ENCODE measurements around the gene FUT6.

FUT6 gene

GRCh38 chr19:5881543-5882299 is 42.2 kb upstream of the FUT6 start:
- Histone ChIP-seq H3K27ac (ENCODE audit: low read depth, low read length) (no peak overlapping the region), H3K36me3 (ENCODE audit: control insufficient read depth in 1 of 2, insufficient read depth in 2 of 2, low read length in 2 of 2) (no peaks in the 10 kb centered on the region), H2BK120ac (ENCODE audit: insufficient read depth, low read length, poor library complexity) (no peak overlapping the region), H4K12ac (ENCODE audit: low read depth, low read length) (no peak overlapping the region), H3K9ac (ENCODE audit: low read length) (no peak overlapping the region), H3K79me1 (ENCODE audit: low read length) (no peaks in the 10 kb centered on the region), H2BK5ac (ENCODE audit: low read depth, low read length, poor library complexity) (no peak overlapping the region), H3K4me3 (ENCODE audit: low read depth, low read length) (no peak overlapping the region), H4K91ac (ENCODE audit: low read depth, low read length) (no peak overlapping the region), H3K4me2 (ENCODE audit: low read length) (no peak overlapping the region), H3K79me2 (ENCODE audit: control insufficient read depth, insufficient read depth, low read length, poor library complexity) (no peaks in the 10 kb centered on the region), H3K4me1 (ENCODE audit: control insufficient read depth in 1 of 2, insufficient read depth in 2 of 2, low read length in 2 of 2) (peaks cover 0 to 5% of the 10 kb centered on the region in 2 experiments), H2BK12ac (ENCODE audit: low read length) (no peak overlapping the region), H3K9me3 (ENCODE audit: insufficient read depth, low read depth, low read length) (no peaks in the 10 kb centered on the region), H3K23ac (ENCODE audit: low read length) (no peak overlapping the region), H2AK5ac (ENCODE audit: low read length) (no peak overlapping the region), H4K8ac (ENCODE audit: low read depth, low read length) (no peak overlapping the region), H3K18ac (ENCODE audit: low read length) (no peak overlapping the region), H3K4ac (ENCODE audit: low read depth, low read length) (no peak overlapping the region), H2AFZ (ENCODE audit: insufficient read depth, low read length, poor library complexity) (no peak overlapping the region), H3K27me3 (ENCODE audit: insufficient read depth, low read length) (no peaks in the 10 kb centered on the region), H3K14ac (ENCODE audit: low read length) (no peak overlapping the region)
- DNase-seq, result no peak
- no CpG with 5 or more reads among the region's 19 CpGs for WGBS (ENCODE audit: extremely low coverage, insufficient coverage, insufficient read length)

GRCh38 chr19:5880604-5881078 is 41.1 kb upstream of the FUT6 start:
- H3K14ac ChIP-seq (ENCODE audit: low read length), result no peak overlapping the region
- H3K4me1 ChIP-seq (ENCODE audit: control insufficient read depth in 1 of 2, insufficient read depth in 2 of 2, low read length in 2 of 2), result peaks cover 0 to 5% of the 10 kb centered on the region in 2 experiments
- H3K9me3 ChIP-seq (ENCODE audit: insufficient read depth, low read depth, low read length), result no peaks in the 10 kb centered on the region
- H3K4me3 ChIP-seq (ENCODE audit: low read depth, low read length), result no peak overlapping the region
- H3K36me3 ChIP-seq (ENCODE audit: control insufficient read depth in 1 of 2, insufficient read depth in 2 of 2, low read length in 2 of 2), result no peaks in the 10 kb centered on the region
- no peak overlapping the region for H4K12ac ChIP-seq (ENCODE audit: low read depth, low read length)
- H2BK120ac ChIP-seq (ENCODE audit: insufficient read depth, low read length, poor library complexity), result no peak overlapping the region
- H3K23ac ChIP-seq (ENCODE audit: low read length), result no peak overlapping the region
- no peaks in the 10 kb centered on the region for H3K79me1 ChIP-seq (ENCODE audit: low read length)
- no peak overlapping the region for H3K18ac ChIP-seq (ENCODE audit: low read length)
- WGBS (ENCODE audit: extremely low coverage, insufficient coverage, insufficient read length), result no CpG with 5 or more reads among the region's 15 CpGs
- H3K27ac ChIP-seq (ENCODE audit: low read depth, low read length), result no peak overlapping the region
- no peak overlapping the region for H2AFZ ChIP-seq (ENCODE audit: insufficient read depth, low read length, poor library complexity)
- H2AK5ac ChIP-seq (ENCODE audit: low read length), result no peak overlapping the region
- no peak for DNase-seq
- H3K27me3 ChIP-seq (ENCODE audit: insufficient read depth, low read length), result no peaks in the 10 kb centered on the region
- no peak overlapping the region for H3K4me2 ChIP-seq (ENCODE audit: low read length)
- no peak overlapping the region for H3K4ac ChIP-seq (ENCODE audit: low read depth, low read length)
- H2BK5ac ChIP-seq (ENCODE audit: low read depth, low read length, poor library complexity), result no peak overlapping the region
- H2BK12ac ChIP-seq (ENCODE audit: low read length), result no peak overlapping the region
- H3K9ac ChIP-seq (ENCODE audit: low read length), result no peak overlapping the region
- no peak overlapping the region for H4K91ac ChIP-seq (ENCODE audit: low read depth, low read length)
- no peak overlapping the region for H4K8ac ChIP-seq (ENCODE audit: low read depth, low read length)
- no peaks in the 10 kb centered on the region for H3K79me2 ChIP-seq (ENCODE audit: control insufficient read depth, insufficient read depth, low read length, poor library complexity)

GRCh38 chr19:5880196-5880595 is 40.7 kb upstream of the FUT6 start:
- no peak overlapping the region for H3K14ac ChIP-seq (ENCODE audit: low read length)
- H4K91ac ChIP-seq (ENCODE audit: low read depth, low read length), result no peak overlapping the region
- DNase-seq, result no peak
- no peak overlapping the region for H3K9ac ChIP-seq (ENCODE audit: low read length)
- H3K27me3 ChIP-seq (ENCODE audit: insufficient read depth, low read length), result no peaks in the 10 kb centered on the region
- no peak overlapping the region for H4K8ac ChIP-seq (ENCODE audit: low read depth, low read length)
- H3K4me3 ChIP-seq (ENCODE audit: low read depth, low read length), result no peak overlapping the region
- H3K79me1 ChIP-seq (ENCODE audit: low read length), result no peaks in the 10 kb centered on the region
- H2AFZ ChIP-seq (ENCODE audit: insufficient read depth, low read length, poor library complexity), result no peak overlapping the region
- no peaks in the 10 kb centered on the region for H3K36me3 ChIP-seq (ENCODE audit: control insufficient read depth in 1 of 2, insufficient read depth in 2 of 2, low read length in 2 of 2)
- H2AK5ac ChIP-seq (ENCODE audit: low read length), result no peak overlapping the region
- H3K4me2 ChIP-seq (ENCODE audit: low read length), result no peak overlapping the region
- H3K4ac ChIP-seq (ENCODE audit: low read depth, low read length), result no peak overlapping the region
- H2BK12ac ChIP-seq (ENCODE audit: low read length), result no peak overlapping the region
- H2BK120ac ChIP-seq (ENCODE audit: insufficient read depth, low read length, poor library complexity), result no peak overlapping the region
- no peak overlapping the region for H4K12ac ChIP-seq (ENCODE audit: low read depth, low read length)
- peaks cover 0 to 5% of the 10 kb centered on the region in 2 experiments for H3K4me1 ChIP-seq (ENCODE audit: control insufficient read depth in 1 of 2, insufficient read depth in 2 of 2, low read length in 2 of 2)
- no peaks in the 10 kb centered on the region for H3K9me3 ChIP-seq (ENCODE audit: insufficient read depth, low read depth, low read length)
- H3K79me2 ChIP-seq (ENCODE audit: control insufficient read depth, insufficient read depth, low read length, poor library complexity), result no peaks in the 10 kb centered on the region
- no peak overlapping the region for H3K23ac ChIP-seq (ENCODE audit: low read length)
- WGBS (ENCODE audit: extremely low coverage, insufficient coverage, insufficient read length), result no CpG with 5 or more reads among the region's 6 CpGs
- no peak overlapping the region for H2BK5ac ChIP-seq (ENCODE audit: low read depth, low read length, poor library complexity)
- no peak overlapping the region for H3K27ac ChIP-seq (ENCODE audit: low read depth, low read length)
- no peak overlapping the region for H3K18ac ChIP-seq (ENCODE audit: low read length)

- Histone ChIP-seq H3K14ac (ENCODE audit: low read length) (no peak overlapping the region), H3K79me2 (ENCODE audit: control insufficient read depth, insufficient read depth, low read length, poor library complexity) (no peaks in the 10 kb centered on the region), H3K79me1 (ENCODE audit: low read length) (no peaks in the 10 kb centered on the region), H4K8ac (ENCODE audit: low read depth, low read length) (no peak overlapping the region), H4K91ac (ENCODE audit: low read depth, low read length) (no peak overlapping the region), H3K9ac (ENCODE audit: low read length) (no peak overlapping the region), H3K27me3 (ENCODE audit: insufficient read depth, low read length) (no peaks in the 10 kb centered on the region), H3K27ac (ENCODE audit: low read depth, low read length) (no peak overlapping the region), H2AK5ac (ENCODE audit: low read length) (no peak overlapping the region), H3K18ac (ENCODE audit: low read length) (no peak overlapping the region), H2AFZ (ENCODE audit: insufficient read depth, low read length, poor library complexity) (no peak overlapping the region), H2BK120ac (ENCODE audit: insufficient read depth, low read length, poor library complexity) (no peak overlapping the region), H3K4me1 (ENCODE audit: control insufficient read depth in 1 of 2, insufficient read depth in 2 of 2, low read length in 2 of 2) (peaks cover 0 to 5% of the 10 kb centered on the region in 2 experiments), H3K23ac (ENCODE audit: low read length) (no peak overlapping the region), H4K12ac (ENCODE audit: low read depth, low read length) (no peak overlapping the region), H3K9me3 (ENCODE audit: insufficient read depth, low read depth, low read length) (no peaks in the 10 kb centered on the region), H3K4ac (ENCODE audit: low read depth, low read length) (no peak overlapping the region), H3K4me3 (ENCODE audit: low read depth, low read length) (no peak overlapping the region), H3K4me2 (ENCODE audit: low read length) (no peak overlapping the region), H2BK12ac (ENCODE audit: low read length) (no peak overlapping the region), H2BK5ac (ENCODE audit: low read depth, low read length, poor library complexity) (no peak overlapping the region), H3K36me3 (ENCODE audit: control insufficient read depth in 1 of 2, insufficient read depth in 2 of 2, low read length in 2 of 2) (no peaks in the 10 kb centered on the region)
- no peak for DNase-seq
- WGBS (ENCODE audit: extremely low coverage, insufficient coverage, insufficient read length), result no CpG with 5 or more reads among the region's 9 CpGs
Observed at GRCh38 chr19:5877882-5878281, 38.4 kb upstream of the FUT6 start.

All from trophoblast cell (in vitro differentiated cells and primary cell).